Sigmoid colon (tissue), 3 donors: ENCODE data around the gene CSK.

Source experiments
- POLR2A ChIP-seq, 2 donors: fragments of 450-650 bp; IDR thresholded peaks; one replicate each; pipeline ENCODE4 v1.6.1; 2016; ENCODE audit warnings: antibody characterized with exemption in 2 of 2, mild to moderate bottlenecking in 2 of 2, moderate library complexity in 2 of 2
- TF ChIP-seq, protein P1 (sequence below), 4 experiments: fragments of 450-650 bp in 3 of 4; fragments of 200-600 bp in 1 of 4; IDR thresholded peaks; one replicate each; pipeline ENCODE4 v1.5.1; 2016 to 2019; ENCODE audit warnings: antibody characterized with exemption in 4 of 4, mild to moderate bottlenecking in 3 of 4, moderate library complexity in 2 of 4

DNA sequence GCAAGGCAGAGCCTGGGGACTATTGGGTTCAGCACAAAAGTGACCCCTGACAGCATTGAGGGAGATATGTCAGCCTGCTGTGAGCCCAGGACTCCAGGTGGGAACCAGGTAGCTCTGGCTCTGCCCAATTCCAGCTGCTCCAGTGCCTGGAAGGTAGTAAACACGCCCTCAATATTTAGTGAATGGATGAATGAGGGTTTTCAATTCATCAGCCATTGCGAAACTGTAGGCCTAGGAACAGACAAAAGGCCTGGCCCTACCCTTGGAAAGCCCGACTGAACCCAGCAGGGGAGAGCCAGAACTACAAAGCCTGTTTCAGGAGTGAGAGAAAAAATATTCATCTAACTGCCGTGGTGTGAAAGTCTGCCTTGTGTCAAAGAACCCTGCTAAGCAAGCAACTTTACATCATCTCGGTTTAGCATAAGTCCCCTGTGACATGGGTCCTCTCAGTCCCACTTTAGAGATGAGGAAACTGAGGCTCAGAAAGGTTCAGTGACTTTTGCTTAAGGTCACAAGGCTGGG lies 8.1 kb upstream of the CSK start:
- TF ChIP-seq POLR2A (IDR thresholded peaks at IDR 0.05) = no peak
- TF ChIP-seq, protein P1, sequence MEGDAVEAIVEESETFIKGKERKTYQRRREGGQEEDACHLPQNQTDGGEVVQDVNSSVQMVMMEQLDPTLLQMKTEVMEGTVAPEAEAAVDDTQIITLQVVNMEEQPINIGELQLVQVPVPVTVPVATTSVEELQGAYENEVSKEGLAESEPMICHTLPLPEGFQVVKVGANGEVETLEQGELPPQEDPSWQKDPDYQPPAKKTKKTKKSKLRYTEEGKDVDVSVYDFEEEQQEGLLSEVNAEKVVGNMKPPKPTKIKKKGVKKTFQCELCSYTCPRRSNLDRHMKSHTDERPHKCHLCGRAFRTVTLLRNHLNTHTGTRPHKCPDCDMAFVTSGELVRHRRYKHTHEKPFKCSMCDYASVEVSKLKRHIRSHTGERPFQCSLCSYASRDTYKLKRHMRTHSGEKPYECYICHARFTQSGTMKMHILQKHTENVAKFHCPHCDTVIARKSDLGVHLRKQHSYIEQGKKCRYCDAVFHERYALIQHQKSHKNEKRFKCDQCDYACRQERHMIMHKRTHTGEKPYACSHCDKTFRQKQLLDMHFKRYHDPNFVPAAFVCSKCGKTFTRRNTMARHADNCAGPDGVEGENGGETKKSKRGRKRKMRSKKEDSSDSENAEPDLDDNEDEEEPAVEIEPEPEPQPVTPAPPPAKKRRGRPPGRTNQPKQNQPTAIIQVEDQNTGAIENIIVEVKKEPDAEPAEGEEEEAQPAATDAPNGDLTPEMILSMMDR (IDR thresholded peaks at IDR 0.05) = no peak
